Esophagus (tissue), 2 donors: ENCODE results near the gene CALHM3. TPM values are rescaled to one million over a fixed set of nuclear protein-coding genes. Genes with fewer than 3 reads are reported as not detected.
A peak's percentile ranks its signal among the peaks of the same experiment; 100 is the strongest.

Experiments
- H3K27ac ChIP-seq, 2 donors: one replicate each; pipeline ENCODE4 v1.5.1; 2013; ENCODE audit warnings: low read depth in 2 of 2, mild to moderate bottlenecking in 2 of 2, inconsistent platforms in 1 of 2, low read length in 1 of 2, moderate library complexity in 1 of 2
- H3K27me3 ChIP-seq, 2 donors: one replicate each; pipeline ENCODE4 v1.6.1; 2013; ENCODE audit warnings: low read length in 2 of 2, control low read depth in 1 of 2, mild to moderate bottlenecking in 1 of 2; ENCODE audit not compliant: insufficient read depth in 2 of 2, control insufficient read depth in 1 of 2
- H3K36me3 ChIP-seq, 2 donors: one replicate each; pipeline ENCODE4 v1.6.1; 2013; ENCODE audit warnings: low read length in 1 of 2; ENCODE audit not compliant: control insufficient read depth in 2 of 2, insufficient read depth in 2 of 2
- H3K4me1 ChIP-seq, 2 donors: one replicate each; pipeline ENCODE4 v1.6.1; 2013; ENCODE audit warnings: low read length in 1 of 2; ENCODE audit not compliant: control insufficient read depth in 2 of 2, insufficient read depth in 2 of 2
- H3K4me3 ChIP-seq, 2 donors: one replicate each; pipeline ENCODE4 v1.5.1; 2013; ENCODE audit warnings: low read length in 2 of 2, mild to moderate bottlenecking in 2 of 2, low read depth in 1 of 2, moderate library complexity in 1 of 2
- H3K9me3 ChIP-seq, 2 donors: one replicate each; pipeline ENCODE4 v1.6.1; 2013; ENCODE audit warnings: mild to moderate bottlenecking in 2 of 2, low read depth in 1 of 2, low read length in 1 of 2, moderate library complexity in 1 of 2; ENCODE audit not compliant: control insufficient read depth in 2 of 2, insufficient read depth in 1 of 2
- WGBS, 2 donors: extraction: QIAGEN DNeasy Blood & Tissue Kit; methylation state at CpG; one replicate each; pipeline ENCODE4 v1.1.7; 2013; 5-methylcytosine and 5-hydroxymethylcytosine counted together
- polyA plus RNA-seq, 2 donors: library from polyadenylated mRNA; stranded (reverse); fragments of 200-250 nt; gene quantifications; one replicate each; pipeline ENCODE4 v1.2.3, GENCODE V29; 2013
- donor health status: healthy with polysubstance abuse.
- donor health status: Bipolar disorder and iron deficiency.

CALHM3 gene
- polyA plus RNA-seq, 2 donors = not detected

DNA sequence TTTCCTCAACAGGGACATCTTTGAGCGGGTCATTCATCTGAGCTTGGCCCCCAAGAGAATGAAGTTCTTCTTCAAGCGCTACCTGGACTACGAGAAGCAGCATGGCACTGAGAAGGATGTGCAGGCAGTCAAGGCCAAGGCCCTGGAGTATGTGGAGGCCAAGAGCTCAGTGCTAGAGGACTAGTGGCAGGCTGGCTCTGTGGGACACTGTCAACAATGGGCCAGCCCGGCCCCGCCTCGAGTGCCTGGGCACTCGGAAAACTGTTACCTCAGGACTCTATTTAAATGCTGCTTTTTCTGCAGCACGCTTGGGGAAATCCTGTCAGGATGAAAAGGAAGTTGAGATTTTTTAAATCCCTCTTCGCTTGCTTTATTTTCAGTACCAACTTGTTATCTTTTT, 33.7 kb downstream of the CALHM3 start:
- no peaks in the 10 kb centered on the region for H3K9me3 ChIP-seq
- H3K36me3 ChIP-seq = peaks cover 12 to 59% of the 10 kb centered on the region in 2 donors
- H3K4me1 ChIP-seq = peaks cover 8 to 13% of the 10 kb centered on the region in 2 donors
- H3K27me3 ChIP-seq = no peaks in the 10 kb centered on the region
- H3K4me3 ChIP-seq = no peak overlapping the region
- 82 to 88% methylated on average over 9 of the region's 9 CpGs for WGBS, 2 donors
- H3K27ac ChIP-seq = peak overlapping the region; percentile 68 to 77

DNA sequence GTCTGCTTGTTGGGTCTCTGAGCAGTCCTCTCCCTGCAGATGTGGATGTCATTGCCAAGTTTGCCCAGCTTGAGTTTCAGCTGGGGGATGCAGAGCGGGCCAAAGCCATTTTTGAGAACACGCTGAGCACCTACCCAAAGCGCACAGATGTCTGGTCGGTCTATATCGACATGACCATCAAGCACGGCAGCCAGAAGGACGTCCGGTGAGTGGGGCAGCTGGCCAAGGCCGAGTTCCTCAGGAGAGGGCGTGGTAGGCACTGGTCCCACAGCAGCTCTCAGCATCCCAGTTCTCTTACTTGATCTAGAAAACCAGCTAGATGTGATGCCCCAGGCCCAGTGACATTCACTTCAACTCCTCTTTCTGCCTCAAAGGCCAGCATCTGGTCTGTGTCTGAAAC, 34.6 kb downstream of the CALHM3 start:
- Histone ChIP-seq H3K27ac (no peak overlapping the region), H3K9me3 (no peaks in the 10 kb centered on the region), H3K4me1 (peaks cover 4 to 5% of the 10 kb centered on the region in 2 donors), H3K4me3 (no peak overlapping the region), H3K27me3 (no peaks in the 10 kb centered on the region), H3K36me3 (peaks cover 16 to 54% of the 10 kb centered on the region in 2 donors)
- 70 to 82% methylated on average over 10 of the region's 10 CpGs for WGBS, 2 donors

- peaks cover 12 to 48% of the 10 kb centered on the region in 2 donors for H3K36me3 ChIP-seq
- no peaks in the 10 kb centered on the region for H3K9me3 ChIP-seq
- WGBS, 2 donors = 81 to 87% methylated on average over 23 of the region's 23 CpGs
- no peaks in the 10 kb centered on the region for H3K27me3 ChIP-seq
- H3K4me3 ChIP-seq = no peak overlapping the region
- H3K27ac ChIP-seq = no peak overlapping the region
- H3K4me1 ChIP-seq = no peaks in the 10 kb centered on the region
Observed at GRCh38 chr10:103443475-103444185, 35.4 kb downstream of the CALHM3 start.

DNA sequence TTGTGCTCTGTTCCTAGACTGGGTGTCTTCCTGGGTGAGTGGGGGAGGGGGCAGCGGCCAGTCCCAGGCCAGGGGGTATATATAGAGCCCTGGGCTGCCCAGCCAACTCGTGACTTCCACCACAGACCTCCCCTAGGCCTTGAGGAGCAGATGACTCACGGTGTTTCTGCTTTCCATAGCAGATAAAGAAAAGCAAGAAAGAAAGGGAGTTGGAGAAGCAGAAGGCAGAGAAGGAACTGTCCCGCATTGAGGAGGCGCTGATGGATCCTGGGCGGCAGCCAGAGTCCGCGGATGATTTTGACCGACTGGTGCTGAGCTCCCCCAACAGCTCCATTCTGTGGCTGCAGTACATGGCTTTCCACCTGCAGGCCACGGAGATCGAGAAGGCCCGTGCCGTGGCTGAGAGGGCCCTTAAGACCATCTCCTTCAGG, 37.0 kb downstream of the CALHM3 start:
- Histone ChIP-seq H3K36me3 (peaks cover 12 to 47% of the 10 kb centered on the region in 2 donors), H3K4me3 (no peak overlapping the region), H3K27ac (no peak overlapping the region), H3K27me3 (no peaks in the 10 kb centered on the region), H3K9me3 (no peaks in the 10 kb centered on the region), H3K4me1 (no peaks in the 10 kb centered on the region)
- 76 to 77% methylated on average over 13 of the region's 13 CpGs for WGBS, 2 donors

DNA sequence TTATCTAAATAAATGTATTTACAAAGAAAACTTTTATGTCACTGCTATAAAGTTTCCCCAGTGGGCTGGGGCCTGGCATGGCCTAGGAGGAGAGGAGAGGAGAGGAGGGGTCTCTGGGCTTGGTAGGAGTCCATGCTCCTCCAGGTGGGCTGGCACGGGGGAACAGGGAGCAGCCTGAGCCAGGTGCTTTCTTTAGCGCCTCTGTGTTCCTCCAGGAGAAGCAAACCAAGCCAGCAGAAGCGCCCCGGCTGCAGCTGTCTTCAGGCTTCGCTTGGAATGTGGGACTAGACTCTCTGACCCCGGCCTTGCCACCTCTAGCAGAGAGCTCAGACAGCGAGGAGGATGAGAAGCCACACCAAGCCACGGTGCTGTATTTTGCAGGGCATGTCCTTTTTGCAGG, 37.4 kb downstream of the CALHM3 start:
- H3K27me3 ChIP-seq = no peaks in the 10 kb centered on the region
- H3K36me3 ChIP-seq = peaks cover 12 to 49% of the 10 kb centered on the region in 2 donors
- no peaks in the 10 kb centered on the region for H3K4me1 ChIP-seq
- no peak overlapping the region for H3K4me3 ChIP-seq
- WGBS, 2 donors = 79 to 82% methylated on average over 8 of the region's 8 CpGs
- no peaks in the 10 kb centered on the region for H3K9me3 ChIP-seq
- H3K27ac ChIP-seq = no peak overlapping the region

GRCh38 chr10:103441206-103441605, 37.8 kb downstream of the CALHM3 start:
- 92% methylated on average over 8 of the region's 8 CpGs for WGBS, 2 donors
- Histone ChIP-seq H3K27me3 (no peaks in the 10 kb centered on the region), H3K9me3 (no peaks in the 10 kb centered on the region), H3K27ac (no peak overlapping the region), H3K4me3 (no peak overlapping the region), H3K36me3 (peaks cover 16 to 51% of the 10 kb centered on the region in 2 donors), H3K4me1 (no peaks in the 10 kb centered on the region)

DNA sequence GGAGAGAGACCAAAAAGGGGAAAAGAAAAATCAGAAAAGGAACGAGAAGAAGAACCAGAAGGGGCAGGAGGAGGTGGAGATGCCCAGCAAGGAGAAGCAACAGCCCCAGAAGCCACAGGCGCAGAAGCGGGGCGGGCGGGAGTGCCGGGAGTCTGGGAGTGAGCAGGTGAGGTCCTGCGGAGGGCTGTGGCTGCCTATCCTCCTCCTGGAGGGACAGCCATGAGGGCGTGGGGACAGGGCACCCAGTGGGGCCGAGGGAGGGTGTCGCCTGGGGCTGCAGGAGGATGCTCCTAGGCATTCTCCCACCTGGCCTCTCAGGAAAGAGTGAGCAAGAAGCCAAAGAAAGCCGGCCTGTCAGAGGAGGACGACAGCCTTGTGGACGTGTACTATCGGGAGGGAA, 38.6 kb downstream of the CALHM3 start:
- 94 to 97% methylated on average over 11 to 14 of the region's 14 CpGs for WGBS, 2 donors
- no peaks in the 10 kb centered on the region for H3K9me3 ChIP-seq
- H3K27ac ChIP-seq = no peak overlapping the region
- H3K4me1 ChIP-seq = no peaks in the 10 kb centered on the region
- H3K36me3 ChIP-seq = peaks cover 11 to 54% of the 10 kb centered on the region in 2 donors
- no peaks in the 10 kb centered on the region for H3K27me3 ChIP-seq
- no peak overlapping the region for H3K4me3 ChIP-seq

DNA sequence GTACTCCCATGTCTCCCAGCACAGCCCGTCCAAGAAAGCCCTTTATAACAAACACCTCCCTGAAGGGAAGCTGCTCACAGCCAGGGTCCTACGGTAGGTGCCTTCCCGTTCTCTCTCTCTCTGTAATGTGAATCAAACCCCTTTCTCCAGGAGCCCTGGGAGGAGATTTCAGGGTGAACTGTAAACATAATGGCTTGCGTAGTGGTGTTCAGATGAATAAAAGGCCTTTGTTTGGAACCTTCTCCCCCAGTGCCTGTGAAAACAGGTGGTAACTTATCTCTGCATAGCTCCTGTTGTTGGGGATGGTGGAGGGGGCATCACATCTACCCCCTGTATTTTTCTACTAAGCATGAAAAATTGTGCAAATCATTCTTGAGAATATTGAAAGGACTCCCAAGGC, 39.3 kb downstream of the CALHM3 start:
- Histone ChIP-seq H3K27me3 (no peaks in the 10 kb centered on the region), H3K4me1 (no peaks in the 10 kb centered on the region), H3K27ac (no peak overlapping the region), H3K36me3 (peaks cover 11 to 50% of the 10 kb centered on the region in 2 donors), H3K9me3 (no peaks in the 10 kb centered on the region), H3K4me3 (no peak overlapping the region)
- 87 to 92% methylated on average over 4 of the region's 4 CpGs for WGBS, 2 donors

GRCh38 chr10:103433858-103434257, 45.2 kb downstream of the CALHM3 start:
- H3K27me3 ChIP-seq = no peaks in the 10 kb centered on the region
- H3K4me1 ChIP-seq = no peaks in the 10 kb centered on the region
- H3K36me3 ChIP-seq = peaks cover 19 to 38% of the 10 kb centered on the region in 2 donors
- H3K4me3 ChIP-seq = no peak overlapping the region
- no peaks in the 10 kb centered on the region for H3K9me3 ChIP-seq
- no peak overlapping the region for H3K27ac ChIP-seq
- 70 to 80% methylated on average over 2 of the region's 2 CpGs for WGBS, 2 donors

- Histone ChIP-seq H3K27me3 (no peaks in the 10 kb centered on the region), H3K4me3 (no peak overlapping the region), H3K27ac (no peak overlapping the region), H3K4me1 (no peaks in the 10 kb centered on the region), H3K9me3 (no peaks in the 10 kb centered on the region), H3K36me3 (peaks cover 19 to 34% of the 10 kb centered on the region in 2 donors)
- WGBS, 2 donors = 58 to 62% methylated on average over 8 of the region's 8 CpGs
Observed at GRCh38 chr10:103431902-103432301, 47.1 kb downstream of the CALHM3 start.
